Measurements from ENCODE around the gene SLC22A14. TPM values are rescaled to one million over a fixed set of nuclear protein-coding genes. Genes with fewer than 3 reads are reported as not detected.

Gene SLC22A14
- total and polyA plus RNA-seq, 9 of the 15 experiments (the other 6 are each of a cell fraction or from before 2014, with no cell fraction given) = 0.03 to 0.07 TPM; not detected in 7

- in situ Hi-C loops (cut with MboI) (no loop called here), intact Hi-C loops (cut with micrococcal nuclease) (no loop called here)
- no peak for TF ChIP-seq KLF6 (CRISPR knock-in tag; IDR thresholded peaks at IDR 0.05; ENCODE audit: borderline replicate concordance)
- TF ChIP-seq ZNF407 (IDR thresholded peaks at IDR 0.05; ENCODE audit: low read depth) = no peak
- no peak for TF ChIP-seq ZBTB49 (CRISPR knock-in tag; IDR thresholded peaks at IDR 0.05; ENCODE audit: borderline replicate concordance)
- no peak for TF ChIP-seq WHSC1 (IDR thresholded peaks at IDR 0.05; ENCODE audit: low read length)
- no peak for TF ChIP-seq MLX (CRISPR knock-in tag; conservative IDR thresholded peaks at IDR 0.05)
- TF ChIP-seq FOXM1 (IDR thresholded peaks at IDR 0.05; ENCODE audit: low read depth) = no peak
- TF ChIP-seq FOXM1 (CRISPR knock-in tag; IDR thresholded peaks at IDR 0.05; ENCODE audit: low read depth) = no peak
- TF ChIP-seq MIER1 (IDR thresholded peaks at IDR 0.05; ENCODE audit: low read depth) = no peak
- TF ChIP-seq HMGN3 (IDR thresholded peaks at IDR 0.05; ENCODE audit: borderline replicate concordance, extremely low read depth, insufficient read length, low read depth, low read length) = no peak
These were observed 36.2 kb upstream of the SLC22A14 start for GRCh38 chr3:38245930-38246329.

More at GRCh38 chr3:38245930-38246329, 36.2 kb upstream of the SLC22A14 start:
- Histone ChIP-seq H2AFZ (ENCODE audit: low read depth, low read length) (no peak overlapping the region), H3K27ac (ENCODE audit: extremely low read depth, low read depth, low read length) (no peak overlapping the region), H3K4me1 (replicated peaks in 1 of 2; ENCODE audit: control insufficient read depth in 2 of 2, insufficient read depth in 2 of 2, low read length in 2 of 2) (no peaks in the 10 kb centered on the region), H3K9me1 (ENCODE audit: control insufficient read depth, insufficient read depth, low read length) (no peaks in the 10 kb centered on the region), H3K36me3 (ENCODE audit: control insufficient read depth, insufficient read depth, low read length) (peaks cover 78% of the 10 kb centered on the region), H3K79me2 (ENCODE audit: control insufficient read depth, insufficient read depth, low read length) (no peaks in the 10 kb centered on the region), H4K20me1 (replicated peaks; ENCODE audit: control insufficient read depth, insufficient read depth, low read length) (no peaks in the 10 kb centered on the region), H3K9ac (ENCODE audit: insufficient read depth in 1 of 2, low read depth in 2 of 2, low read length in 2 of 2) (no peak overlapping the region), H3K4me3 (no peak overlapping the region), H3K4me2 (ENCODE audit: insufficient read depth, low read length) (no peak overlapping the region), H3K9me3 (replicated peaks; ENCODE audit: control insufficient read depth, insufficient read depth, low read depth, low read length) (no peaks in the 10 kb centered on the region), H3K27me3 (ENCODE audit: control insufficient read depth in 2 of 2, insufficient read depth in 2 of 2, low read length in 2 of 2) (no peaks in the 10 kb centered on the region)
- 81% methylated on average over 4 of the region's 4 CpGs for WGBS (ENCODE audit: insufficient coverage, low coverage, missing lambda C conversion rate)
- CTCF ChIA-PET (ENCODE audit: low intra/inter-chr PET ratio) = no interaction called here
- POLR2A ChIA-PET = interaction anchor here (1.2 kb wide), 1 partner anchor 13 kb away, joined by 3 read pairs; no protein-coding TSS in a partner anchor
- FAIRE-seq = no peak
- BruUV-seq (replicated peaks) = no TSS peak
- ATAC-seq = no peak
- DNase-seq (ENCODE audit: extremely low read depth in 1 of 4, low spot score in 3 of 4) = no peak

Measured in K562 (cell line).